ENCODE measurements around the gene TOPAZ1.
"Not testable (repeated sequence)": the region's sequence is repeated elsewhere in the genome, so short reads cannot be mapped to it uniquely, and the experiment has no call there.

Gene TOPAZ1

DNA sequence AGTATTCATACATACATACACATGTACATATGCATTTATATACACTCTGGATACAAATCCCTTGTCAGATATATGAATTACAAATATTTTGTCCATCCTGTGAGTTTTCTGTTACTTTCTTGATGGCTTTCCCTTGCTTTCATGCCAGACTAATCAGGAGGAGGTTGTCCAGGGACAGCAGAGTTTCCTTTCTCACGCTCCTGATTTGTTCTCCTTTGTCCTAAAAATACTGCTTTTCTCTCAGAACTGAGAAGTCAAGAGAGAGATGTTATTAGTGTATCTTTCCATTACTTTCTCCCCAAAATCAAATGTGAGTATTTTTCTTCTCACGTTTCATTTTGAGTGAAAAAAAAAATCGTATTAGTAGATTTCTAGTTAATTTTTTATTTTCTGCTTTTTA is 84.8 kb downstream of the TOPAZ1 start:
- DNase-seq = no peak
- TF ChIP-seq GATA1 (IDR thresholded peaks at IDR 0.05; ENCODE audit: low read depth, low read length) (no peak), POLR2A (IDR thresholded peaks at IDR 0.05; ENCODE audit: low read length) (no peak)

DNA sequence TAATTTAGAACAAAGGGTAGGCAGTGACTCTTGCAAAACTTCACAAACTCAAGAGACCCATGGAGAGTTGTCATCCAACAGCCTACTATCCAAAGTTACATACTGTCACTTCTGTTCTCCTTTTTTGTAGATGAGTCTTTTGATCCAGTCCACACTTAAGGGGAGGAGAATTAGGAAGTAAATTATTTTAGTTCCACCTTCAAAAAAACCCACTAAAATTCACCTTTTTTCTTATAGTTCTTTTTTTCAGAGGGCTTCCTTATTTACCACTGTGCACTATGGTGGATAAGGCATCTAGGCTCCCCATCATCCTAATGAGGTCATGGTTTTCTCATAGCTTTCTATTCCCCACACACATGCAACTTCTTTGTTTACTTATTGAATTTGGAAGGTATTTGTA is 88.3 kb downstream of the TOPAZ1 start:
- no peak for DNase-seq
- no peak for TF ChIP-seq POLR2A (IDR thresholded peaks at IDR 0.05; ENCODE audit: low read length)
- no peak for TF ChIP-seq GATA1 (IDR thresholded peaks at IDR 0.05; ENCODE audit: low read depth, low read length)

DNA sequence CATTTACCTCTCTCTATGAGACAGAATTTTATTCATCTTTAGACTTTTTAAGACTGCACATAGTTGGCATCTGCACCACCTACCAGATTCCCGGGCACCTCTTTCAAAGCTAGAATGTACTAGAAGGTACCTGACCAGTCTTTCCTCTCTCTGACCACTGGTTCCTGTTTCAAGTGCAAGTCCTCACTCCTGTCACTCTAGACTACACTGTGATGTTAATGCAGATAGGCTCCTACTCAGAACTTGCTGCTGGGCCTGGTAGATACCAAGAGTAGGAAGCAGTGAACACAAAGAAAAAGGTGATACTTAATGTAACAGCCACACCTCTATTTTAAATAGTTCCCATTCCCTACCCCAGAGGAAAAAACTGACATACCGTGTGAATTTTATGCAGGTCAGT is 88.8 kb downstream of the TOPAZ1 start:
- TF ChIP-seq GATA1 (IDR thresholded peaks at IDR 0.05; ENCODE audit: low read depth, low read length) (no peak), POLR2A (IDR thresholded peaks at IDR 0.05; ENCODE audit: low read length) (no peak)

DNA sequence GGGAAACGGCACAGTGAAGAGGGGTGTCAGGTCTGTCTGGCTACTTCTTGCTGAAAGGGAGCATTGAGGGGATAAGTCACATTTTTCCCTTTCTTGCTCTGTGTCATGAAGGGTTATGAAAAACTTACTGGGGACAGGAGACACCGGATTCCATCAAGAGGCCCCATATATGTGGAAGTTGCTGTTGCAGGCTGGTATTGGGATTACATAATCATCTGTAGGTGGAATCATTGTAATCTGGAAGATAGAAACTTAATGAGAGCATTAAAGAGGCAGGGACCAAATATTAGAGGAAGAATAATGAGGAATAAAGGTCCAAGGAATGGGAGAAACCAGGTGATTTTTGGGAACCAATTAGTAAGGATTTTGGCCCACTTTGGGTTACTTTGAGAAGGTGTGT is 92.6 kb downstream of the TOPAZ1 start:
- no peak for DNase-seq
- TF ChIP-seq POLR2A (IDR thresholded peaks at IDR 0.05; ENCODE audit: low read length) (no peak), GATA1 (IDR thresholded peaks at IDR 0.05; ENCODE audit: low read depth, low read length) (no peak)

More for the DNA sequence above, 88.8 kb downstream of the TOPAZ1 start:
- DNase-seq = no peak

DNA sequence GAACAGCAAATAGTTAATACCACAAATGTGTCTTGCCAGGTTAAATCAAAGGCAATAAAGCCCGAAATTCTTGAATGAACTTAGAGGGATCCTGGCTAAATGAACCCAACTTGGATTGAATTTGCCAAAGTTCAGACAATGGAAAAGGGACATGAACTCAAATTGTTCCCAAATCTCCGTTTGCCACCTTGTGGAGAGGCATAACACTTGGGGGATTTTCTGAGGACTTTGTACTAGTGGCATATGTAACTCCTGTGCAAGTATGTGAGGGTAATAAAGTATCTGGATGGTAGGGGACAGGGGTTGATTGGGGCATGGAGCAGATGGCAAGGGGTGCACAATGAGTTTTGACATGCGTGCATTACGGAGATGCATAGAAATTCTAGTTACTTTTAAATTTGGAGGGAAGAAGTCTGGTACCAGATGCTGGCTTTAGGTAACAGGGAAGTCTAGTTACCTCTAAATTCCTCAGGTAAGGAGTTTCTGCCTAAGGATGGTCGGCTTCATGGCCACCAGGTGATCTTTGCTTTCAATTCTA is 95.6 kb downstream of the TOPAZ1 start:
- TF ChIP-seq POLR2A (IDR thresholded peaks at IDR 0.05; ENCODE audit: low read length) = no peak
- TF ChIP-seq GATA1 (IDR thresholded peaks at IDR 0.05; ENCODE audit: low read depth, low read length) = no peak
- peak in 1 of 2 experiments; percentile 31 for DNase-seq

DNA sequence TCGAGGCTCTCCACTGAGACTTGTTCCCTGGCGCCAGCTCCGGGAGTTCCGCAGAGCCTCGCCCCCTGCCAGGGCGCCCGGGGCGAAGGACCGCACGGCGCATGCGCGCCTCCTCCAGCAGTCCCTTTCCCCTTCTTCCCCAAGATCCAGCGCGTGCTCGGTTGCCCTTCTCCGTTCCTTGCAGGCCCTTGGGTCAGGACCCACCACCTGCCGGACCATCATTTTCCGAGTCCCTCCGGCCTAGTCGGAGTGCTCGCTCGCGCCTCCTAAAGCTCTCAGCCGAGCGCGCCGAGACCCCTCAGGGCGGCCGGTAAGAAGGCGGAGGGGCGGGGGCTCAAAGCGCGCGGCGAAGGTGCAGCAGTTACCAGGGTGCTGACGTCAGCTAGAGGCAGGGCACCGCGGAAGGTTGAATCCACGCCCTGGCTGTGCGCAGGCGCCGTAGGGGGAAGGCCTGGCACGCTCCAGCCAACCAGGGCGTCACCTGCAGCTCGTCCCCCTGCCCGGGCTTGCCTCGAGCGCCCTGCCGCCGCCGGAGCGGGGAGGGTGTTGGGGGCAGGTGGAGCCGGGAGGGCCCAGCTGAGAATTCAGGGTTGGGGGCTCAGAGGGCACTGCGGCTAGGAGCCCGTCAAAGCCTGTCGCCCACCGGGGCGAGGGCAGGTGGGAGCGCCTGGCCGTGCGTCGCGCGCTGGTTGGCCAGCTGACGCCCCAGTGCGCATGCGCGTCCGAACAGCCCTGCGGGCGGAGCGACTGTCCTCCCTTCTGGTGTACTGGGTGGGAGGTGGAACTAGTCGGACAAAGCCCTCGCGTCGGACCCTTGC is 96.5 kb downstream of the TOPAZ1 start, which contains the start of gene TCAIM:
TSS of gene TCAIM (plus strand) at position 757 of the 818 bp plus-strand sequence. CDS start 16,017 bp downstream, outside the sequence.
- DNase-seq = peak; percentile 99
- TF ChIP-seq GATA1 (IDR thresholded peaks at IDR 0.05; ENCODE audit: low read depth, low read length) (no peak), POLR2A (IDR thresholded peaks at IDR 0.05; ENCODE audit: low read length) (peak; percentile 92)

DNA sequence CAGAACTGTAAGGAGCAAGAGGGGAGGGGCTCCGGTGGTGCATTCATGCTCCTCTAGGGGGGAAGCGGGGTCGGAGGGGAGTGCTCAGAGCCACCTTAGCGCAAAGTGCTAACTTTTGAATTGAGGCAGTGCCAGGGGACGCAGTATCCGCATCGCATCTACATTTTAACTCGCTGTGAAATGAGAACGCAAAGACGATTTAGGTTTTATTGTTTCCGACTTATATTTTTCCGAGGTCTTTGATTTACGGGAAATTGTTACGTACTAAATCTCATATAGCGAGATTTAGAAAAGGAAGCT is 97.1 kb downstream of the TOPAZ1 start:
- TF ChIP-seq GATA1 (IDR thresholded peaks at IDR 0.05; ENCODE audit: low read depth, low read length) (no peak), POLR2A (IDR thresholded peaks at IDR 0.05; ENCODE audit: low read length) (peak; percentile 59)
- DNase-seq = no peak

DNA sequence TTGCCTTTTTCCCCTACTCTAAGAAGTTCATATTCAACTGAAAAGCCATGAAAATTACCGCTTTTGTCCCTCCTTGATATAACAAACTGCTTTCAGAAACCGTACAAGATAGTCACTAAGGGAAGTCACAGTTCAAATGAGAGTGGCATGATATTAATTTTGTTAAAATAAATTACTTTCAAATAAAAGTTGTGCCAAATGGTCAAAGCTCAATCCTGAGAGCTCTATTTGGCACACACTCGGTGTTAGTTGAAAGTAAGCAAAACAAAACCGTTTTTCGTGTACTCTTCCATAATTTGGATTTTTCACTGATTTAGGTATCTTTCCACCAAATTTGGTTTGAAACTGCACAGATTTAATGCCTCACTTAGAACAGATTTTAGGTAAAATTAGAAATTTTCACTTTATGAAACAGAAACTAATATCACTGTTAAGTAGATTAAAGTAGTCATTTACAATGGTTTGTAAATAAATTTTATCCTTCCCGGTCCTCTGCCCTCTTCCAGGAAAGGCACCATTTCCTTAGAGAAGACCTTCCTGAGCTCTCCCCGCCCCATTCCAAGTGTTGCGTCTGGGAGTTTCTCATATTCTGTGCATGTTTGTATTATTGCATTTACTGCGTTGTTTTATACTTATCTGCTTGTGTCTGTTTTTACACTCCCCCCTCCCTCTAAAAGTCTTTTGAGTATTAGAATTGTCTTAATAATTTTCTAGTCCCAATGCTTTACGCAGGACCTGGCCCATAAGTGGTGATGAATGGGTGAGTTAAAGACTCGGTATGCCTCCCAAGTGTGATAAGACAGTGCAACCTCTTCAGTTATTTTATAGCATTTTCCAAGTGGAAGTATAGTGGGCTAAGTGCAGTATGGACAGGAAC is 97.7 kb downstream of the TOPAZ1 start:
- DNase-seq = no peak
- TF ChIP-seq POLR2A (IDR thresholded peaks at IDR 0.05; ENCODE audit: low read length) (no peak), GATA1 (IDR thresholded peaks at IDR 0.05; ENCODE audit: low read depth, low read length) (no peak)

DNA sequence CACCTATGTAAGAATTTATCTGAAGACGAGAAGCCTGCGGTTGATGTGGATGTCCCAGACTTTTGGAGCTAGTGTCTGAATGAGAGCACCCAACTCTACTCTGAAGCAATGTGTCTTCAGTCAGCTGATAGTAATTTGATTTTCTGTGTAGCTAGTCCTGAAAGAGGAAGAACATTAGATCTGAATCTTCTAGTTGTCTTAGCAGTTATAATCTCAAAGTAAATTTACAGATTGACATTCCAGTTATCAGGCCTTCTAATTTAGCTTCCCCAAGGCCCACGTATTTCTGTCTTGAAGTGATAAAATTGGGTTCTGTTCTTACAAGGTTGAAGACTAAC is 98.3 kb downstream of the TOPAZ1 start:
- peak; percentile 16 to 24 for DNase-seq
- TF ChIP-seq GATA1 (IDR thresholded peaks at IDR 0.05; ENCODE audit: low read depth, low read length) (no peak), POLR2A (IDR thresholded peaks at IDR 0.05; ENCODE audit: low read length) (no peak)

DNA sequence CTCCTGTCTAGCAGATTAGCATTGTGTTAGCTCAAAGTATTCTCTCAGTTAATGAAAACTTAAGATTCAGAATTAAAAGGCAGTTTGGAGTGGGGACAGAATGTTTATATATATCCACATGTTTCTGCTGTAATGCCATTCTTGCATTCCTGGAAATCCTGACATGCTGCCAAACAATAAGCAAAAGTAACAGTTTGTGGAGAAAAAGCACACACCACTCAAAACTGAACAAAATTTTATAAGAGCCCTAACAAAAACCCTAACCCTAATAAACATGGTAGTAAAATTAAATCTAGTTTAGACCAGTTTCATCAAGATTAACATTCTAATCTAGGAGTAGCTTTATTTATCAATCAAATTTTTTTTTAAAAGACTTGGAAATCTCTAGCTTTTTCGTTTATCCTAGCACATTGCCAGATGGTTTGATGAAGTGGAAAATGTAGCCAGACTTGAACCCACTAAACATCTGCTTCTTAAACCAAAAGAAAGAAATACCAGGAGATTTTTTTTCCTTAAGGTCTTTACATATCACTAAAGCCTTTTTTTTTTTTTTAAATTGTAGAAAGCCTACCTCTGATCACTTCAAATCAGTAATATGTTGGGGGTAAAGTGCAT is 100.6 kb downstream of the TOPAZ1 start:
- DNase-seq = no peak
- TF ChIP-seq GATA1 (IDR thresholded peaks at IDR 0.05; ENCODE audit: low read depth, low read length) = no peak
- TF ChIP-seq POLR2A (IDR thresholded peaks at IDR 0.05; ENCODE audit: low read length) = no peak

DNA sequence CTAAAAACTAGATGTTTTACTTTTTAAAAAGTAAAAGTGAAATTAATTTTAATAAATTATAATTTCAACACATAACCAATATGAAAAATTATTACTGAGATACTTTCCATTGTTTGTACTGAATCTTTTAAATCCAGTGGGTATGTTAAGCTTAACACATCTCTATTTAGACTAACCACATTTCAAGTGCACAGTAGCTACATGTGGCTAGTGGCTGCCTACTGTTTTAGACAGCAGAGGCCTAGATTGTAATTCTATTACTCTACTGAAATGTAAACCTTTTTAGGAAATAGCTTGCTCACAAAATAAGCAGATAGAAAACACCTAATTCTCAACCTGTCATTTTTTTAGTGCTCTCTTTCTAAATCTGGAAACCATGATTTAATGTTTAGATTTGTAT is 101.7 kb downstream of the TOPAZ1 start:
- no peak for TF ChIP-seq GATA1 (IDR thresholded peaks at IDR 0.05; ENCODE audit: low read depth, low read length)
- no peak for TF ChIP-seq POLR2A (IDR thresholded peaks at IDR 0.05; ENCODE audit: low read length)
- DNase-seq = no peak

DNA sequence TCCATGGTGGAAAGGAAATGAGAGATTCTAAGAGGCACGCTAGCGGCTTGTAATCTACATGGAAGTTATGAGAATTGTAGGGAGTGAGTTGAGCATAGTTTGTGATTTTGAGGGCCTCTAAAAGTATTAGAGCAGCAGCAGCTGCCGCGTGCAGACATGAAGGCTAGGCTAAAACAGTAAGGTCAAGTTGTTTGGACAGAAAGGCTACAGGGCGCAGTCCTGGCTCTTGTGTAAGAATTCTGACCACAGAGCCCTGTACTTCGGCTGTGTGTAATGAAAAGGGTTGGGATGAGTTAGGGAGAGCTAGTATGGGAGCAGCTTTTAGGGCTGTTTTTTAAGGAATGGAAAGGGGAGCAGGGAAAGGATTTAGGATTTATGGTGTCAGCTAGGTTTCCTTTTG is 104.9 kb downstream of the TOPAZ1 start:
- DNase-seq = not testable (repeated sequence)

DNA sequence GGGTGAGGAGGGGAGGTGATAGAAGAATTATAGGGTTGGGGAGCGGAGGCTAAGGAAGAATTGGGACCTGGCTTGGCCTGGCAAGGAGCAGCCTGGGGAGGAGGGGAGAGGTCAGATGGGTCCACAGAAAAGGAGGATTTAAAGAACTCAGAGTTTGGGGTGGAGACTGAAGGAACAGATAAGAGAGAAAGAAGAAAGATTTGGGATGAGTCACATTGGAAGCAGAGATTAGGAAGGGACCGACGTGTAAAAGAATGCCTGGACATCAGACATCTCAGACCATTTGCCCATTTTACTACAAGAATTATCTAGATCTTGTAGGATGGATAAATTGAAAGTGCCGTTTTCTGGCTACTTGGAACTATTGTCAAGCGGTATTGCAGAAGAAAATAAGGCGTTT is 107.3 kb downstream of the TOPAZ1 start:
- no peak for TF ChIP-seq POLR2A (IDR thresholded peaks at IDR 0.05; ENCODE audit: low read length)
- no peak for TF ChIP-seq GATA1 (IDR thresholded peaks at IDR 0.05; ENCODE audit: low read depth, low read length)
- DNase-seq = no peak

DNA sequence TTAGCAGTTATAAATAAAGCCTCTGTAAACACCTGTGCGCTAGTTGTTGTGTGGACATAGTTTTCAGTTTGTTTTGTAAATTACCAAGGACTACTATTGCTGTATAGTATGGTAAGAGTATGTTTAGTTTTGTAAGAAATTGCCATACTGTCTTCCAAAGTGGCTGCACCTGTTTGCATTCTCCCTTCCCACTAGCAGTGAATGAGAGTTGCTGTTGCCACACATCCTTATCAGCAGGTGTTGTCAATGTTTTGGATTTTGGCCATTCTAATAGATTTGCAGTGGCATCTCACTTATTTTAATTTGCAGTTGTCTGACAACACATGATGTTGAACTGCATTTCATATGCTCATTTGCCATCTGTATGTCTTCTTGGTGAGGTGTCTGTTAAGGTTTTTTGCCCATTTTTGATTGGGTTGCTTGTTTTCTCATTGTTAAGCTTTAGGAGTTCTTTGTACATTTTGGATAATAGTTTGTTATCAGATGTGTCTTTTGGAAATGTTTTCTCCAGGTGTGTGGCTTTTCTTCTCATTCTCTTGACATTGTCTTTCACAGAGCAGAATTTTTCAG is 111.8 kb downstream of the TOPAZ1 start:
- DNase-seq = no peak
- TF ChIP-seq POLR2A (IDR thresholded peaks at IDR 0.05; ENCODE audit: low read length) (no peak), GATA1 (IDR thresholded peaks at IDR 0.05; ENCODE audit: low read depth, low read length) (no peak)
